H1 (cell line): Measurements from ENCODE around the gene TRAF3IP1. TPM values are rescaled to one million over a fixed set of nuclear protein-coding genes. Genes with fewer than 3 reads are reported as not detected.

Source experiments
- CHD7 ChIP-seq: fragments of 300-600 bp; sonication (generic); IDR thresholded peaks from 2 replicates; pipeline ENCODE4 v1.7.1; 2012; ENCODE audit warnings: low read length, moderate library complexity, mild to moderate bottlenecking, inconsistent platforms; ENCODE audit not compliant: insufficient replicate concordance
- EP300 ChIP-seq, 2 experiments: IDR thresholded peaks; 1 replicate in 1 of 2; 2 replicates in 1 of 2; pipeline ENCODE4 v1.6.1; 2011 to 2012; ENCODE audit warnings: low read depth in 2 of 2, low read length in 2 of 2, mild to moderate bottlenecking in 2 of 2, borderline replicate concordance in 1 of 2, inconsistent platforms in 1 of 2, moderate library complexity in 1 of 2
- JUN ChIP-seq: IDR thresholded peaks from 2 replicates; pipeline ENCODE4 v1.6.1; 2011; ENCODE audit warnings: low read depth, mild to moderate bottlenecking, improper control_type of control experiment, low read length
- NANOG ChIP-seq: IDR thresholded peaks from 2 replicates; pipeline ENCODE4 v1.6.1; 2011; ENCODE audit warnings: low read length, low read depth, mild to moderate bottlenecking, inconsistent platforms; ENCODE audit not compliant: insufficient read depth, poor library complexity, severe bottlenecking
- POLR2AphosphoS5 ChIP-seq: IDR thresholded peaks from 2 replicates; pipeline ENCODE4 v1.6.1; 2011; ENCODE audit warnings: low read depth, low read length
- RFX5 ChIP-seq: IDR thresholded peaks from 2 replicates; pipeline ENCODE4 v1.6.1; 2011; ENCODE audit warnings: low read depth, low read length, improper control_type of control experiment, borderline replicate concordance
- polyA plus RNA-seq, 7 experiments: library from polyadenylated mRNA; depleted of rRNA in 3 of 7; stranded (reverse) in 5 of 7; unstranded in 2 of 7; fragments of >200 nt in 5 of 7; fragments of 200-250 nt in 2 of 7; gene quantifications; 1 replicate in 5 of 7; 2 replicates in 1 of 7; 4 replicates in 1 of 7; pipeline versions ENCODE4 v1.2.1 to v1.2.3, GENCODE V29; 2011 to 2013; ENCODE audit warnings: missing spikeins in 2 of 7, mixed read lengths in 2 of 7
- total RNA-seq: library from RNA; stranded (reverse); fragmentation: NEBNext Ultra II Directional; extraction: Animal tissue kit (Norgen Biotek cat#: 25700); gene quantifications from 2 replicates; pipeline ENCODE4 v1.2.1, GENCODE V29; 2021

The TRAF3IP1 gene
- total and polyA plus RNA-seq, 2 of the 8 experiments (the other 6 are each of a cell fraction or from before 2014, with no cell fraction given), result 2.3 to 17.5 TPM

- no peak for TF ChIP-seq CHD7
- no peak for TF ChIP-seq POLR2AphosphoS5
- TF ChIP-seq JUN, result no peak
- no peak for TF ChIP-seq RFX5
- TF ChIP-seq NANOG, result no peak
- no peak for TF ChIP-seq EP300 (IDR thresholded peaks at IDR 0.05; ENCODE audit: borderline replicate concordance in 1 of 2, low read depth in 2 of 2, low read length in 2 of 2)
Measured at GRCh38 chr2:238278626-238279323, 41.5 kb upstream of the TRAF3IP1 start (continued).
